OCI-LY7 (cell line): ENCODE measurements around the gene MYMX. TPM values are rescaled to one million over a fixed set of nuclear protein-coding genes. Genes with fewer than 3 reads are reported as not detected.

Experiments used
- BruUV-seq: library from RNA; stranded (reverse); fragments of 400-500 nt; replicated peaks from 2 replicates; lab custom pipeline; 2021; lab: Mats Ljungman, UMichigan
- CTCF ChIA-PET: fragments of 300-600 bp; sonication (Branson Sonifier 250); formaldehyde crosslinking; loops from one replicate; lab custom pipeline; 2022; ENCODE audit warnings: antibody characterized with exemption; ENCODE audit not compliant: unreplicated experiment; lab: Charles Lee
- POLR2A ChIA-PET: fragments of 300-600 bp; sonication (Branson Sonifier 250); formaldehyde crosslinking; loops from one replicate; lab custom pipeline; 2022; ENCODE audit warnings: antibody characterized with exemption; lab: Charles Lee
- DNase-seq: peaks from one replicate; pipeline ENCODE4 v3.0.0-alpha.2; 2015; ENCODE audit warnings: low spot score
- H2AFZ ChIP-seq: fragments of 200-600 bp; sonication (generic), shearing (Covaris generic); 2 replicates; pipeline ENCODE4 v1.6.1; 2014; ENCODE audit warnings: mild to moderate bottlenecking, antibody characterized with exemption, low read length, moderate library complexity
- H3K27ac ChIP-seq: fragments of 200-600 bp; sonication (generic); 2 replicates; pipeline ENCODE4 v1.5.1; 2014; ENCODE audit warnings: mixed run types, low read depth, mild to moderate bottlenecking, moderate library complexity, low read length, inconsistent platforms; ENCODE audit not compliant: poor library complexity, severe bottlenecking
- H3K36me3 ChIP-seq: fragments of 200-600 bp; sonication (generic); 2 replicates; pipeline ENCODE4 v1.6.1; 2014; ENCODE audit warnings: mild to moderate bottlenecking, antibody characterized with exemption, low read length, moderate library complexity, mixed read lengths; ENCODE audit not compliant: insufficient read depth
- H3K4me1 ChIP-seq: fragments of 200-600 bp; sonication (generic); 2 replicates; pipeline ENCODE4 v1.5.1; 2014; ENCODE audit warnings: mild to moderate bottlenecking, low read length; ENCODE audit not compliant: insufficient read depth, poor library complexity, severe bottlenecking
- H3K4me2 ChIP-seq: fragments of 200-600 bp; sonication (generic); 2 replicates; pipeline ENCODE4 v1.6.1; 2014; ENCODE audit warnings: mild to moderate bottlenecking, low read length
- H3K4me3 ChIP-seq: fragments of 200-600 bp; sonication (generic); 2 replicates; pipeline ENCODE4 v1.5.1; 2014; ENCODE audit warnings: mild to moderate bottlenecking, low read depth, low read length; ENCODE audit not compliant: poor library complexity, severe bottlenecking
- H3K79me2 ChIP-seq: fragments of 200-600 bp; sonication (generic); 2 replicates; pipeline ENCODE4 v1.6.1; 2016; ENCODE audit warnings: low read depth, mild to moderate bottlenecking, low read length, moderate library complexity, mixed read lengths; ENCODE audit not compliant: insufficient read depth
- H3K9me2 ChIP-seq: fragments of 200-600 bp; sonication (generic); 2 replicates; pipeline ENCODE4 v1.6.1; 2016; ENCODE audit warnings: mild to moderate bottlenecking, low read length, mixed read lengths; ENCODE audit not compliant: insufficient read depth
- H3K9me3 ChIP-seq: fragments of 200-600 bp; sonication (generic); 2 replicates; pipeline ENCODE4 v1.6.1; 2014; ENCODE audit warnings: mild to moderate bottlenecking, mixed run types, low read length, mixed read lengths
- H4K20me1 ChIP-seq: fragments of 200-600 bp; sonication (generic); 2 replicates; pipeline ENCODE4 v1.6.1; 2014; ENCODE audit warnings: mild to moderate bottlenecking, antibody characterized with exemption, low read length, moderate library complexity, mixed read lengths; ENCODE audit not compliant: insufficient read depth
- CTCF ChIP-seq: fragments of 200-600 bp; sonication (generic); conservative IDR thresholded peaks from 2 replicates; pipeline ENCODE4 v1.5.1; 2014; ENCODE audit warnings: mild to moderate bottlenecking, antibody characterized with exemption, low read length, moderate library complexity, mixed read lengths
- EZH2phosphoT487 ChIP-seq: fragments of 200-600 bp; sonication (generic); IDR thresholded peaks from 2 replicates; pipeline ENCODE4 v1.6.1; 2018; ENCODE audit warnings: low read depth, borderline replicate concordance, mild to moderate bottlenecking, mixed run types, antibody characterized with exemption, low read length, moderate library complexity, mixed read lengths
- intact Hi-C: fragments of 100-400 bp; cut with micrococcal nuclease; formaldehyde crosslinking; loops from one replicate; pipeline ENCODE4 v1.10.0; 2022; ENCODE audit not compliant: unreplicated experiment
- total RNA-seq, 2 experiments: library from RNA; depleted of rRNA in 1 of 2; stranded (reverse); fragments of >200 nt in 1 of 2; shearing (Covaris generic) in 1 of 2; gene quantifications; 2 replicates each; pipeline ENCODE4 v1.2.3, GENCODE V29; 2014 to 2022

MYMX gene
- total RNA-seq, 2 experiments from 2014 or later: not detected

GRCh38 chr6:44264154-44265006 is 47.7 kb downstream of the MYMX start:
- Histone ChIP-seq H3K4me3 (peak overlapping the region; percentile 86), H2AFZ (peak overlapping the region; percentile 56; the same call in 1 of the 2 replicates), H3K4me1 (peaks cover 61% of the 10 kb centered on the region), H3K36me3 (peaks cover 38% of the 10 kb centered on the region), H3K27ac (peak overlapping the region; percentile 85), H4K20me1 (no peaks in the 10 kb centered on the region), H3K79me2 (peaks cover 41% of the 10 kb centered on the region), H3K9me3 (no peaks in the 10 kb centered on the region), H3K9me2 (no peaks in the 10 kb centered on the region), H3K4me2 (peak overlapping the region; percentile 96)
- TF ChIP-seq CTCF: no peak
- intact Hi-C loops: loop anchor here (1.0 to 5.0 kb wide), 3 partner anchors 18 to 123 kb away; partner anchors contain the start of gene CDC5L
- POLR2A ChIA-PET: interaction anchor here (1.0 to 4.3 kb wide), 2 partner anchors 17 to 19 kb away, joined by 3 to 22 read pairs; partner anchors contain the start of gene HSP90AB1
- CTCF ChIA-PET: no interaction called here
- BruUV-seq: no TSS peak
- peak; percentile 90 for DNase-seq

GRCh38 chr6:44265007-44265721 is 48.4 kb downstream of the MYMX start, which contains the start of gene NFKBIE:
NFKBIE (minus strand) TSS chr6:44265551; CDS start chr6:44265346, 205 bp downstream.
- peak; percentile 88 for DNase-seq
- H4K20me1 ChIP-seq: no peaks in the 10 kb centered on the region
- peaks cover 30% of the 10 kb centered on the region for H3K36me3 ChIP-seq
- ChIA-PET POLR2A (interaction anchor here (4.3 kb wide), 1 partner anchor 17 kb away, joined by 22 read pairs; the partner anchor contains the start of gene HSP90AB1), CTCF (no interaction called here)
- H3K4me3 ChIP-seq: peak within 1 kb of the TSS; percentile 86
- peaks cover 68% of the 10 kb centered on the region for H3K4me1 ChIP-seq
- TF ChIP-seq EZH2phosphoT487: no peak
- peak; percentile 79 for TF ChIP-seq CTCF
- peak within 1 kb of the TSS; percentile 56 for H2AFZ ChIP-seq
- TSS peak; percentile 84 for BruUV-seq
- H3K9me2 ChIP-seq: no peaks in the 10 kb centered on the region
- no peaks in the 10 kb centered on the region for H3K9me3 ChIP-seq
- intact Hi-C loops: loop anchor here (2.0 to 5.0 kb wide), 2 partner anchors 40 to 122 kb away; partner anchors contain the start of gene CDC5L
- H3K4me2 ChIP-seq: peak within 1 kb of the TSS; percentile 96
- H3K27ac ChIP-seq: peak within 1 kb of the TSS; percentile 85
- peaks cover 41% of the 10 kb centered on the region for H3K79me2 ChIP-seq
